ENCODE data around the gene ZNF10. TPM values are rescaled to one million over a fixed set of nuclear protein-coding genes. Genes with fewer than 3 reads are reported as not detected.

The ZNF10 gene
- total and polyA plus RNA-seq, 12 donors = 3.1 to 10.5 (median 9.1) TPM

DNA sequence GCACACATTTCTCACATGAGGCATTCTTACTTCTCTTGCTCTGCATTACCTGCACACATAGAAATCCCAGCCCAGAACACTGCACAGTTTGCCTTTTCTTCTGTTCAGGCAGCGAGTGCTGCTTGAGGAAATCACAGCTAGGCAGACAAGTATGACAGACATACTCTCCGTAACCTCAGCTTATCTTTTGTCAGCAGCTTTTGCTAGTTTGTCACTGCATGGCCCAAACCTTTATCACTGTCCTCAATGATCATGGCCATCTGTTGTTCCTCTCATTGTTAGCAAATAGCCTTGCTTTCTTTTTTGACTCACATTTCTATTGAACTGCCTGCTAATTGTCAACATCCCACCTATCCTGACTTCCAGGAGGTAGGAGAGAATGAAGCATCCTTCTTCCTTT is 5.3 kb downstream of the ZNF10 start:
- no peak overlapping the region for H3K27ac ChIP-seq
- intact Hi-C loops (cut with DNase I) = no loop called here
- TF ChIP-seq CTCF (IDR thresholded peaks at IDR 0.05) = no peak
- ATAC-seq (no peak), DNase-seq (no peak)
- WGBS, 2 donors = 76 to 79% methylated on average over 2 of the region's 2 CpGs
- H3K9me3 ChIP-seq = peaks cover 0 to 94% (median 57%) of the 10 kb centered on the region in 11 donors
- no peaks in the 10 kb centered on the region for H3K27me3 ChIP-seq
- peaks cover 0 to 88% (median 54%) of the 10 kb centered on the region in 9 donors for H3K36me3 ChIP-seq
- peaks cover 0 to 12% (median 7%) of the 10 kb centered on the region in 9 donors for H3K4me1 ChIP-seq
- no peak overlapping the region for H3K4me3 ChIP-seq

GRCh38 chr12:133145981-133146380 is 15.6 kb downstream of the ZNF10 start:
- intact Hi-C loops (cut with DNase I) = no loop called here
- ATAC-seq (no peak), DNase-seq (no peak)
- H3K27ac ChIP-seq = no peak overlapping the region
- peaks cover 0 to 100% (median 90%) of the 10 kb centered on the region in 11 donors for H3K9me3 ChIP-seq
- WGBS, 2 donors = 96 to 100% methylated on average over 2 of the region's 2 CpGs
- TF ChIP-seq CTCF (IDR thresholded peaks at IDR 0.05) = no peak
- H3K36me3 ChIP-seq = peaks cover 6 to 100% (median 80%) of the 10 kb centered on the region in 9 donors
- H3K27me3 ChIP-seq = no peaks in the 10 kb centered on the region
- no peak overlapping the region for H3K4me3 ChIP-seq
- H3K4me1 ChIP-seq = no peaks in the 10 kb centered on the region

GRCh38 chr12:133156125-133156690 is 25.8 kb downstream of the ZNF10 start:
- no peak overlapping the region for H3K4me3 ChIP-seq
- ATAC-seq (no peak), DNase-seq (no peak)
- H3K36me3 ChIP-seq = peaks cover 18 to 85% (median 73%) of the 10 kb centered on the region in 9 donors
- no peak for TF ChIP-seq CTCF (IDR thresholded peaks at IDR 0.05)
- no peaks in the 10 kb centered on the region for H3K27me3 ChIP-seq
- no peaks in the 10 kb centered on the region for H3K4me1 ChIP-seq
- H3K9me3 ChIP-seq = peaks cover 8 to 100% (median 99%) of the 10 kb centered on the region in 11 donors
- H3K27ac ChIP-seq = no peak overlapping the region
- 97 to 100% methylated on average over 2 of the region's 2 CpGs for WGBS, 2 donors
- intact Hi-C loops (cut with DNase I) = no loop called here

- DNase-seq (no peak), ATAC-seq (no peak)
- H3K4me1 ChIP-seq = no peaks in the 10 kb centered on the region
- TF ChIP-seq CTCF (IDR thresholded peaks at IDR 0.05) = no peak
- H3K4me3 ChIP-seq = no peak overlapping the region
- H3K36me3 ChIP-seq = no peaks in the 10 kb centered on the region
- H3K9me3 ChIP-seq = peaks cover 0 to 100% (median 46%) of the 10 kb centered on the region in 11 donors
- intact Hi-C loops (cut with DNase I) = no loop called here
- H3K27me3 ChIP-seq = no peaks in the 10 kb centered on the region
- WGBS, 2 donors = 88 to 93% methylated on average over 3 of the region's 3 CpGs
- no peak overlapping the region for H3K27ac ChIP-seq
These were observed 35.3 kb downstream of the ZNF10 start for GRCh38 chr12:133165776-133166175.
